Activated CD4-positive, alpha-beta T cell treated with anti-CD3 and anti-CD28 coated beads for 4 hours (primary cell): Measurements from ENCODE around the gene KREMEN1.
A peak's percentile ranks its signal among the peaks of the same experiment; 100 is the strongest.

Source experiments
- DNase-seq, 2 donors: peaks; one replicate each; pipeline ENCODE4 v3.0.0-alpha.2; 2020

KREMEN1 gene

DNA sequence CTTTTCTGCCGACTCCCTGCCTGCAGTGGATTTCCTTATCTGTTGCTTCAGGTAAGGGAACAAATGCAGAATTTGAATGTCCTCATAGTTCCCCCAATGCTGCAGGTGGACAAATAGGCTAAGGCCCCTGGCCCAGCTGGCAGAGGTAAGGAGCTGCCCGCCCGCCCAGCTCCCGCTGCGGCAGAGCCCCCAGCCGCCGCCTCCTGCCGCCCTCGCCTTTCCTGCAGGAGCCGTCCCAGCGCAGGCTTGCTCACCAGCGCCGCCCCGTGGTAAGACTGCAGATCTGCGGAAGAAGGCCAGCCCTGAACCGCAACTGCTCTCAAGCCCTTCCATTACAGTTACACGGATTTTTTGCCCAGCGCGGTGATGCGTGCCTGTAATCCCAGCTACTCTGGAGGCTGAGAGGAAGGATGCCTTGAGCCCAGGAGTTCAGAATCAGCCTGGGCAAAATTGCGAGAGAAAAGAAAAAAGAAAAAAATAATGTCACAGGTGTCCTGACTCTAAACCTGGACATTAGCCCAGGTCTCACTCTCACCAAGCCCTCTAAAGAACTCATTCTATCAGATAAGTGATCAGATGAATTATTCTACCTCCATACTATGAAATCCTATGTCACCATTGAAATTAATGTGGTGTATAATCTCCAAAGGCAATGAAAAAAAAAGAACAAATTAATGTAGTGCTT, 81.7 kb downstream of the KREMEN1 start:
- peak; percentile 44 to 78 for DNase-seq

DNA sequence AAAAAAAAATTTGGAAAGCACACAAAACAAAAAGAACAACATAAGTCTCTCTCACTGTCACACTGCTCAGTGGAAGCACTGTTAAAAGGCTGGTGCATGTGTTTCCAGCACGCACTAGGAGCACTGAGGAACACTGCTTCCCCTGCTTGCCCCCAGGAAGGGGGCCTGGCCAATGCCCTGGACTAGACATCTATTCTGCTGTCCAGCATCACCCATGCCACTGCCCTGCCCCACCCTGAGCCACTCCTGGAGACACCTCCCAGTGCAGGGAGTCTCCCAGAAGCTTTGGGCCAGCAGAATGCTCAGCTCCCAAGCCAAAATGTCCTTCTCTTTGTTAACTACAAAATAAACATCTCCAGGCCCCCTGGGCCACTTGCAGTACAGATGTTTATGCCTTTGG, 83.1 kb downstream of the KREMEN1 start:
- no peak for DNase-seq

DNA sequence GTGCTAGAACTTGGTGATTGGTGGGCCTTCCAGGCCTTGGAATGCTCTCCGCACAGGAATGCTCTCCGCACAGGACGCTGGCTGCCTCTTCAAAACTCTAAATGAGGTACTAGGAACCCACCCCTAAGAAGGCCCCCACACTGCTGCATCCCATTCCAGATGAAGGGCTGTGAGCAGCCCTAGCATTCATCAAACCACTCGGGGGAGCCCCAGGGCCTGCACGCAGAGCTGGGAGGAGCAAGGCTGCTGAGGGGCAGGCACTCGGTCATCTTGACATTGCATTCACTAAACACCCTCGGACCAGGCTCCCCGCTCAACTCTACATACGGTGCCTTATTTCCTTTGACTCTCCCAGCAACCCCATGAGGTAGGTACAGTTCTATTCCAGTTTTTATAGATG, 83.7 kb downstream of the KREMEN1 start:
- no peak for DNase-seq

DNA sequence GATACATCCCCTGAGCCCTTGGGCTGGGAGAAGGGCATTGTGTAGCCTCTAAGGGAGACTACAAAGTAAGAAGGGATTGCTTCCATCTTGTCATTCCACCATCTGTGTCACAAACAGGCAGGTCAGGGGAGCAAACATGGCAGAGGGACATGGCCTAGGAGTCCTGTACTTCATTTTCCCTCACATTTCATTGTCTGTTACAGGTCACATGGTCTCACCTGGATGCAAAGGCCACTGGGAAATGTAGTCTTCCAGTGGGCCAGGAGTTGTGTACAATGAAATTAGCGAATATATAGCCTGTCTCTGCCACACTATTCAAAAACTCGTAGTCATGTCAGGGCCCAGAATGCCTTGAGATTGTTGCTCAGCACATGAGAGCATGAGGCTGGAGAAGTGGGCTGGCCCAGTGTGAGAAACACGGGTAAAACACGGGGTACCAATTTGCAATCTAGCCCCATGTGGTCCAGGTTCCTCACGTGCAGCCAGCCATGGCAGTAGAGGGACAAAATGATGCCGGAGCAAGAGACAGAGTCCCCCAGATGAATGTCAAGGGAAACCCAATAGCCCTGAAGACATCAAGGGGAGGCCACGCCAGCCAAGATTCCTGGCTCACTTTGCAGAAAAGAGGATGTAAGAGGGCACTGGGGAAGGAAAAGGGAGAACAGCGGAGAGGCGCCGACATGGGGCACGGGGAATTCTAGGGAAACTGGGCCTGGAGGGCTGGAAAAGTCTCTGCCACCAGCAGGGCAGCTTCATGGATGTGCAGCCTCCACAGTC, 85.1 kb downstream of the KREMEN1 start:
- DNase-seq, result no peak

DNA sequence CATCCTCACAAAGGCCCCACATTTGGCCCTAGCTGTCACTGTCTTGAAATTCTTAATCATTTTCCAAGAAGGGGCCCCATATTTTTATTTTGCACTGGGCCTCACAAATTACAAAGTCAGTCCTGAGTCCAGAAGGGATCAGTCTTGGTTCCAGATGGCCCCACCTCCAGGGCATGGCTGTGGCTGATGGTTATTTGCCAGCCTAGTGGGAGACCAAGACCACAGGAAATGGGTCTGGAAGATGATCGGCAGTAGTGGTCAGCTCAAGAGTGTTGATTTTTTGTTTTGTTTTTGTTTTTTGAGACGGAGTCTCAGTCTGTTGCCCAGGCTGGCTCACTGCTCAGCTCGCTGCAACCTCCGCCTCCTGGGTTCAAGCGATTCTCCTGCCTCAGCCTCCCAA, 85.7 kb downstream of the KREMEN1 start:
- DNase-seq, result no peak

DNA sequence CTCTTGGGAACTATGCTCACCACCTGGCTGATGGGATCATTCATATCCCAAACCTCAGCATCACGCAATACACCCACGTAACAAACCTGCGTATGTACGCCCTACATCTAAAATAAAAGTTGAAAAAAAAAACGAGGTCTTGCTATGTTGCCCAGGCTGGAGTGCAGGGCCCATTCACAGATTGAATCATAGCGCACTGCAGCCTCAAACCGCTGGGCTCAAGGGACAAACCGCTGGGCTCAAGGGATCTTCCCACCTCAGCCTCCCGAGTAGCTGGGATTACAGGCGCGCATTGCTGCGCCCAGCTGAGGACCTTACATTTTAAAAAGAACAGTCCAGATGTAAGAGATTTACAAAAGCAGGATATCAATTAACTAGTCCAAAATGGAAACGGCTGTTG, 91.0 kb downstream of the KREMEN1 start:
- DNase-seq, result no peak

DNA sequence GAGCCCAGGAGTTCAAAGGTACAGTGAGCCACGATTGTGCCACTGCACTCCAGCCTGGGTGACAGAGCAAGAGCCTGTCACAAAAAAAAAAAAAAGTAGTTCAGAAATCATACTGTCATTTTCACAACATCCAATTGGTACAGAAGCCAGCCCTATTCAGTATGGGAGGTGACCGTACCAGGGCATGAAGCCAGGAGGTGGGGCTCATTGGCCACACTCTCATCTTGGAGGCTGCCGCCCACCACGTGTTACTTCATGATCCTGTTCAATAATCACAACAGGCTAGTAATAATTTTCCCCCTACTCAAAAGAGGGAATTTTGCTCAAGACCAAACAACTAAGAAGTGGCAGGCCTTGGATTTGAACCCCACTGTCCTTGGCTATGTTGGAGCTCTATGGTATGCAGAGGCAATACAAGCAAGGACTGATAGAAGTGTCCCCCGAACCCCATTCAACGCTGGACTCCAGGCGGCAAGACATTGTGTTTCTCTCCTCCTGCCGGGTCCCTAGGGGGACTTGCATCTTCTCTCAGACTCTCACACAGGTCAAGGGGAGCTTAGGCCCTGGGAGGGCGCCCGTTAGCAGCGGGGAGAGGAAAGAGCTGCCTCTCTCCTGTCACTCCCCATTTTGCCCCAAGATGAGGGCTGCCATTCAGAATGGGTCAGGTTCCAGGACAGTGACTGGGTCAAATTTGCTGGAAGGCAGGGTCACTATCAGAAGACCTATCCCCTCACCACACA, 92.7 kb downstream of the KREMEN1 start:
- no peak for DNase-seq

DNA sequence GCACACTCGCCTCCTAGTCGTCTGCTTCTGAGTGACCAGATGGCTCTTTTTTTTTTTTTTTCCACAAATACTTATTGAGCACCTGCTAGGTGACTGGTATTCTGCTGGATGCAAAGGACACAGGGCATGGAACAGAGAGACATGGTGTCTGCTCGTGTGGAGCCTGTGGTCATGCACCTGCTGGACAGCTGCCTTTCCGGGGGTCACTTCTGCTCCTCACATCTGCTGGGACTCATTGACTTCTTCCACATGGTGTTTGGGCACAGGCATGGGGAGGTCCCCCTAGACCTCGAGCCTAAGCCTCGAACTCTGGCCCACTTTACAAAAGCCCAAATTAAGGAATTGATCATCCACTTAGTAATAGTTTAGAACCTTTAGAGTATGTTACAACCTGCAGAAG, 93.3 kb downstream of the KREMEN1 start:
- no peak for DNase-seq

DNA sequence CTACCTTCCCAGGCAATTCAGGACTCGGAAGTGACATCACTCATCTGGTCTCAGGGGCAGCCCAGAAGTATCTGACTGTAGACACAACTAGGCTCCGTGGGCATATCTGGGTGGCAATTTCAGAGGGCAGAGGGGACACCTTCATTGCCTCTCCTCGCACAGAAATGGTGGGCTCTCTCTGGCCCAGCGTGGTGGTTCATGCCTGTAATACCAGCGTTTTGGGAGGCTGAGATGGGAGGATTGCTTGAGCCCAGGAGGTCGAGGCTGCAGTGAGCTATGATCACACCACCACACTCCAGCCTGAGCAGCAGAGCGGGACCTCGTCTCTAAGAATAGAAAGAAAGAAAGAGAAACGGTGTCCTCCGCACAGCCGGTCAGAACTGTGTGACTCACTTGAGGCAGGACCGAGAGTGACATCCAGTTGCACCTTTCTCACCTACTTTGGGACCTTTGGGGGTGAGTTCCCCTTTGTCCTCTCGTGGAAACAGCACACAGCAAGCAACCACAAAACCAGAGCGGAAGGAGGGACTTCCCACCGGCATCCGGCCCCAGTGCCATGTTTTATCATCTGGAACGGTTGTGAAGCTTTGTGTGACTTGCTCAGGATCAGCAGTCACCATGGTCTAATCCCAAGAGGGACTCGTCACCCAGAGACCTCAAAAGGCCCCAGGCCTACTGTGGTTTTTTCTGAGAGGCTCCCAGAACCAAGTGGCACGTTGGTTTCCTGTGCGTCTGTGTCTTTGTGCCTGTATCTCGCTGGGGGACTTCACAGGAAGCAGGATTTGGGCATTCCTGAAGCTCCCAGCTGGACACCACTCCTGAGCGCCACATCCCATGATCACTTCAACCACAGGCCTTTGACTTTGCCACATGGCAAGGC, 94.4 kb downstream of the KREMEN1 start:
- DNase-seq, result no peak

DNA sequence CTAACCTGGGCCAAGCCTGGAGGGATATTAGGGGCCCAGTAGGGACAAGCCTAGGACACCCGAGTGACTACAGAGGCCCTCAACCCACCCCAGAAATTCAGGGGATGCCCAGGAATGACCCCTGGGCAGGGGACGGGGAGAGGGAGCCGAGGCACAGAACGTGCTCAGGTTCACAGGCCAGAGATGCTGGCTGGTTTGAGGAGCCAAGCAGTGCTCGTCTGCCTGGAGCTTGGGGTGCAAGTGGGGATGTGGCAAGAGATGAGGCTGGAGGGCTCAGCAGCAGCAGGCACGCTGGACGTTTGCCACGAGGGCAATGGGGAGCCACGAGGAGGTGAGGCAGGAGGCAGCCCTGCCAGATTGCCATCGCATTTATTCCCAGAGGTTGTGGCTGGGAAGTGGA, 98.9 kb downstream of the KREMEN1 start:
- DNase-seq, result no peak

DNA sequence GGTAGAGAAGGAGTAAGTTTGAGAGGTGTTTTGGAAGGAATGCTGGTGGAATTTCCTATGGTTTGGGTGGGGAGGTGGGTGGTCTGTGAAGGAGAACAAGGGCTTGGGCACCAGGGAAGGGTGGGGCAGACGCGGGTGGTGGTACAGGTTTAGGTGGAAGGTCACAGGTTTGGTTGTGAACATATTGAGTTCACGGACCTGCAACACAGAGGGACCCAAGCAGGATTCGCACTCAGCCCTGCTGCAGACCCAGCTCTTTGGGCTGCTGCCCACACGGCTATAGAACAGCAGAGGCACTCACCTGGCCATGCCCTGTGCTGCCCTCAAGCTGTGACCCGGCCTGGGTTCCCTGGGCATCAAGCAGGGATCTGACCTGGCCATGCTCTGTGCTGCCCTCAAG, 99.4 kb downstream of the KREMEN1 start:
- DNase-seq, result no peak

DNA sequence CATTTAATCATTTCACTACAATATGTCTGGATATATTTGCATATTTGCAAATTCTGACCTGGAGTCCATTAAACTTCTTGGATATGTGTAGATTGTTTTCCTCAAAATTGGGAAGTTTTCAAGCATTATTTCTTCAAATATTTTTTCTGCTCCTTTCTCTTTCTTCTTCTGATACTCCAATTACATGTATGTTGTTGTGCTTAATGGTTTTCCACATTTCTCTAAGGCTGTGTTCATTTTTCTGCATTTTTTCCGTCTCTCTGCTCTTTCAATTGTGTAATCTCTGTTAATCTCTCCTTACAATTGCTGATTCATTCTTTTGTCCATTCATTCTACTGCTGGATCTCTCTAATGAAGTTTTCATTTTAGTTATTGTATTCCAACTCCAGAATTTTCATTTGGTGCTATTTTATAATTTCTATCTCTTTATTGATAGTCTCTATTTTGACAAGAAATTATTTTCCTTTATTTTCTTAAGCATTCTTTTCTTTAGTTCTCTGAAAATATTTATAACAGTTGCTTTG, 102.5 kb downstream of the KREMEN1 start:
- no peak for DNase-seq

DNA sequence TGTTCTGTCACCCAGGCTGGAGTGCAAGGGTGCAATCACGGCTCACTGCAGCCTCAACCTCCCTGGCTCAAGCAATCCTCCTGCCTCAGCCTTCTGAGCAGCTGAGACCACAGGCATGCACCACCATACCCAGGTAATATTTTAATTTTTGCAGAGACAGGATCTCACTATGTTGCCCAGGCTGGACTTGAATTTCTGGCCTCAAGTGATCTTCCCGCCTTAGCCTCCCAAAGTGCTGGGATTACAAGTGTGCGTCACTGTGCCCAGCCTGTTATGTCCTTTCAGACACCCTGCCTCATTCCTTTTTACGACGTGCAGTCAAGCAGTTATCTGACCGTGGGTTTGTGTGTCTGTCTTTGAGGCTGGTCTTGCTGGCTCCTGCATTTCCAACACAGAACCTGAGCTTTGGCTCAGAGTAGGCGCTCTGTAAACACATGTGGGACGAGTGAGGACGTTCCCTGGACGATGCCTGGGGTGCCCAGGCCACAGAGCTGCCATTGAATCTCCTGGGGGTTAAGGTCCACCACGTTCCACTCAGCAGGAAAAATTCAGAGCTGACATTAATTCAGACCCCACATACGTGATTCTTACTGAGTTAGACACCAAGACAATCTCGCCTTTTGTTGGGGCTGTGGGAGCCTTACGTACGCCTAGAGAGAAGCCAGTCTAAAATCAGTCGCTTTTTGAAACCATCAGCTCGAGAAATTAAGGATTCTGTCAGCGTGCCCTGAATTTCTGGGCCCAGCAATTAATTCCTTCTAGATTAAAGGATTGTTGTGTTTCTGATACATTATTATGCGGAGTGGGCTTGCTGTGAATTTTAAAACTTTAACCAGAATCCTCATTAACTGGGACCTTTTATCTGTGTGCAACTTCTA, 111.4 kb downstream of the KREMEN1 start:
- no peak for DNase-seq

DNA sequence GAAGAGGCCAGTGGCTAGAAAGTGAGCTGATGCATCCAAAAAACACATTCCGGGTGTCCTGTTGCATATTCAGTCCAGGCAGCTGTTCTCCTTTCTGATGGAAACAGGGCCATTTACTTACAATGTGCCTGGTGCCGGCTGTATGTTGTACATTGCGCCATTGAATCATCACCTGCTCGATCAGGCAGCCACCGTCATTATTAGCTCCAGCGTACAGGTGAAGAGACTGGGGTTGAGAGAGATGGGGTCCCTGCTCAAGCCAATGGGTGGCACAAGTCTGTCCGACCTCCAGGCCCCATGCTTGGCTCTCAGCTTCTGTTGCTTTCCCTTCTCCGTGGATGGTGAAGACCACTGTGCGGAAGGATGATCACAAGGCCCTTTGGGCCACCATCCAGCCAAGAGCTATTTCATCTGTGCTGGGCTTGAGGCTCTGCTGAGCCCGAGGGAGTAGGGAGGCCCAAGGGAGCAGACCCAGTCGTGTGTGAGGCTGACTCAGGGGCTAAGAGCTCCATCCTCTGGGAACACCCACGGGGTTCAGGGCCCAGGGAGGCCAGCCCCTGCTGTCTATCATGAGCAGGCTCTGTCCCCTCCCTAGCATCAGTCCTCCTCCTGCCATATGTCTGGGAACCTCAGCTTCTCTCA, 112.1 kb downstream of the KREMEN1 start:
- no peak for DNase-seq

DNA sequence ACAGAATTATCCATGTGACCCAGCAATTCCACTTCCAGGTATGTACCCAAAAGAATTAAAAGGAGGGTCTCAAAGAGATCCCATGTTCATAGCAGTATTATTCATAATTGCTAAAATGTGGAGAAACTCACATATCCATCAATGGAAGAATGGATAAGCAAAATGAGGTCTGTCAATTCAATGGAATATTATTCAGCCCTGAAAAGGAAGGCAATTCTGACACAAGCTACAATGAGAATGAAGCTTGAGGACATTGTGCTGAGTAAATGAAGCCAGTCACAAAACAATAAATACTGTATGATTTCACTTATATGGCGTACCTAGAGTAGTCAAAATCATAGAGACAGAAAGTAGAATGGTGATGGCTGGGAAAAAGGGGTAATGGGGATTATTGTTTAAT, 113.5 kb downstream of the KREMEN1 start:
- no peak for DNase-seq

DNA sequence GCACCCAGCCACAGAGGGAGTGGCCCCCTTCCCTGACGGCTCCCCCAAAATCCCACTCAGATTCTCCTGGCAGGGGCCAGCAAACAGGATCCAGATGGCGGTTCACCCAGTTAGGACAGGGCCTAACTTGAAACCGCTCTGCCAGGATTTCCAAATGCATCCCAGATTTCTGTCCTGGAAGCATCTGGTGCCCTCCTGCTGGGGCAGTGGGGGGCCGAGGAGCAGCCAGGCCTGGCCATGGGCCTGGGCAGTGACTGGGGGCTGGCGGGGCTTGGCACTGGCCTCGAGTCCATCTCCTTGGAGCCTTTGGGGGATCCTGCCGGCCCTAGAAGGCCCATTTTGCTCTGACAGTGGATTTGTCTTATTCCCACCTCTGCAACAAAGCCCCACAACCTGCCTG, 115.0 kb downstream of the KREMEN1 start:
- DNase-seq, result no peak

DNA sequence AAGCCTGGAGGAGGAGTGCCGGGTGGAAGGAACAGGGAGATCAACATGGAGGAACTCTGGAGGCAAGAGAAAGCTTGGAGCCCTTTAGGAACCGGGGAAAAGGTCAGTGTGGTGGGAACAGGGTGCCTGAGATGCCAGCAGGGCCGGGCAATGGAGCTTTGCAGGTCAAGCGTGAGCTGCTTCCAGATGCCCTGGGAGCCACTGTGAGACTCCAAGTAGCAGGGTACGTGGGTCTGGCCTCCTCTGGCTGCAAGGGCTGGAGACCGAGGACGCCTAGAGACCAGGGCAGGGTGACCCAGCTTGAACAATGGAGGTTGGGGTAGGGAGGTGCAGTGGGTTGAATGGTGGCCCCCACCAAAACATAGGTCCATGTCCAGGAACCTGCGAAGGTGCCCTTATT, 117.2 kb downstream of the KREMEN1 start:
- DNase-seq, result no peak

DNA sequence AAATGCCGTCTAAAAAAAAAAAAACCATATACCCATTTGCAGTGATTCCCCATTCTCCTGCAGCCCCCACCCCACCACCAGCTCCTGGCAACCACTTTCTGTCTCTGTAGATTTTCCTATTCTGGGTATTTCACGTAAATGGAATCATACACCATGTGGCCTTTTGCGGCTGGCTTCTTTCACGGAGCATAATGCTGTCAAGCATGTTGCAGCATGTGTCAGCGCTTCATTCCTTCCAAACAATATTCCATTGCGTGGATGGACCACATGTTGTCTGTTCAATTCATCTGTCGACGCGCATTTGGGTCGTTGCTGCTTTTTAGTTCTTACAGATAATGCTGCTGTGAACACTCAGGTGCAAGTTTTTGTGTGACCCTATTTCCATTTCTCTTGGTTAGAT, 118.1 kb downstream of the KREMEN1 start:
- no peak for DNase-seq

DNA sequence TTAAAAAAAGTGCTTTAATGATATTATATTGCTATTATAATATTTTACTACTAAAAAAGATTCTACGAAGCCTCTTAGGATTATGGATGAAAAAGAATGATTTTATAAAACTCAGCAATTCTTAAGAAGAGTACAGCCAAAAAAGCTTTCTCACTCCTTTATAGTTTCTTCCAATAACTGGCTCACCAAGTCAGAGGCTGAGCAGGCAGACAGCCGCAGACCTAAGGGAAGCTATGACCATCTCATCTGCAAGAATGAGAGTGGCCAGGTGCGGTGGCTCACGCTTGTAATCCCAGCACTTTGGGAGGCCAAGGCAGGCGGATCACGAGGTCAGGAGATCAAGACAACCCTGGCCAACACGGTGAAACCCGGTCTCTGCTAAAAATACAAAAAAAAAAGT, 120.2 kb downstream of the KREMEN1 start:
- DNase-seq, result no peak

DNA sequence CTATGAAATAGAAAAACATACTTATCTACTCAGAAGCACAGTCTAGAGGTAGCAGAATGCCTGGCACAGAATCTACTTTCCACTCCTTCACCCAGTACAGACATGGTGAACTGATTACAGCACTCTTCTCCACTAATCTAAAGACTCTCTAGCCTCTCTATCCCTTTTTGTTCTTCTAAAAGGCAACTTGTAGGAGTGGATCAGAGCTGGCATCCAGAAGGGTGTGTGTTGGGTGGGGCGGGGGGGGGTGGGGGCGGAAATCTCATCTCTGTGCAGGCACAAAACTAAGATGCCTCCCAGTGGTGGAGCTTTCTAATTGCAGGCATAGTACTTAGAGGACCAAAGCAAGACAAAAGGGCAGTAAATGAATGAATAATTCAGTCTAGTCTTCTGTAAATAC, 121.3 kb downstream of the KREMEN1 start:
- DNase-seq, result no peak
